ENCODE results near the gene ZNF576.
"Not testable (repeated sequence)": the region's sequence is repeated elsewhere in the genome, so short reads cannot be mapped to it uniquely, and the experiment has no call there.

The ZNF576 gene

DNA sequence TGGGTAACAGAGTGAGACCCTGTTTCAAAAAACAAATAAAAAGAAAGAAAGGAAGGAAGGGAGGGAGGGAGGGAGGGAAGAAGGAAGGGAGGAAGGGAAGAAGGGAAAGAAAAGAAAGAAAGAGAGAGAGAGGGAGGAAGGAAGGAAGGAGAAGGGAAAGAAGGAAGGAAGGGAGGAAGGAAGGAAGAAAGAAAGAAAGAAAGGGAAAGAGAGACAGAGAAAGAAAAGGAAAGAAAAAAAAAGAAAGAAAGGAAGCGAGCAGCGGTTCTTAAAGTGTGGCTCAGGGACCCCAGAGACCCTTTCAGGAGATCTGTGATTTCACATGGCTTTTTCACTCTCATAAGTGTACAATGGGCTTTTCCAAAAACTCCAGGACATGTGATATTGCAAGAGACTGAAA is 53.1 kb downstream of the ZNF576 start:
- no peak for DNase-seq (ENCODE audit: extremely low read depth, low read depth)
- TF ChIP-seq, protein P1, sequence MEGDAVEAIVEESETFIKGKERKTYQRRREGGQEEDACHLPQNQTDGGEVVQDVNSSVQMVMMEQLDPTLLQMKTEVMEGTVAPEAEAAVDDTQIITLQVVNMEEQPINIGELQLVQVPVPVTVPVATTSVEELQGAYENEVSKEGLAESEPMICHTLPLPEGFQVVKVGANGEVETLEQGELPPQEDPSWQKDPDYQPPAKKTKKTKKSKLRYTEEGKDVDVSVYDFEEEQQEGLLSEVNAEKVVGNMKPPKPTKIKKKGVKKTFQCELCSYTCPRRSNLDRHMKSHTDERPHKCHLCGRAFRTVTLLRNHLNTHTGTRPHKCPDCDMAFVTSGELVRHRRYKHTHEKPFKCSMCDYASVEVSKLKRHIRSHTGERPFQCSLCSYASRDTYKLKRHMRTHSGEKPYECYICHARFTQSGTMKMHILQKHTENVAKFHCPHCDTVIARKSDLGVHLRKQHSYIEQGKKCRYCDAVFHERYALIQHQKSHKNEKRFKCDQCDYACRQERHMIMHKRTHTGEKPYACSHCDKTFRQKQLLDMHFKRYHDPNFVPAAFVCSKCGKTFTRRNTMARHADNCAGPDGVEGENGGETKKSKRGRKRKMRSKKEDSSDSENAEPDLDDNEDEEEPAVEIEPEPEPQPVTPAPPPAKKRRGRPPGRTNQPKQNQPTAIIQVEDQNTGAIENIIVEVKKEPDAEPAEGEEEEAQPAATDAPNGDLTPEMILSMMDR (IDR thresholded peaks at IDR 0.05; ENCODE audit: low read depth, low read length): no peak

DNA sequence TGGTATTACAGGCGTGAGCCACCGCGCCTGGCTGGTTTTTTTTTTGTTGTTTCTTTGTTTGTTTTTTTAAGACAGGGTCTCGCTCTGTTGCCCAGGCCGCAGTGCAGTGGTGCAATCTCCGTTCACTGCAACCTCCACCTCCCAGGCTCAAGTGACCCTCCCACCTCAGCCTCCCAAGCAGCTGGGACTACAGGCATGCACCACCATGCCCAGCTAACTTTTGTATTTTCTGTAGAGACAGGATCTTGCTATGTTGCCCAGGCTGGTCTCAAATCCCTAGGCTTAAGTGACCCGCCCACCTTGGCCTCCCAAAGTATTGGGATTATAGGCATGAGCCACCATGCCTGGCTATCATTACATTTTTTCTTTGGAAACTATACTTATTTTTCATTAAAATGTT is 53.9 kb downstream of the ZNF576 start:
- not testable (repeated sequence) for DNase-seq (ENCODE audit: extremely low read depth, low read depth)
